ENCODE measurements around the gene DUSP14. TPM values are rescaled to one million over a fixed set of nuclear protein-coding genes. Genes with fewer than 3 reads are reported as not detected.

DUSP14 gene
- total RNA-seq, 1 donor from 2014 or later: 19.2 TPM

- peaks cover 35% of the 10 kb centered on the region for H3K4me1 Mint-ChIP-seq (ENCODE audit: low read depth)
- H3K27me3 Mint-ChIP-seq: peaks cover 3% of the 10 kb centered on the region
- no peak for TF ChIP-seq CTCF (IDR thresholded peaks at IDR 0.05; ENCODE audit: unreplicated experiment)
- peak overlapping the region; percentile 84 for H3K4me3 Mint-ChIP-seq (ENCODE audit: low read depth)
- peak overlapping the region; percentile 93 for H3K27ac Mint-ChIP-seq
- DNase-seq (ENCODE audit: low spot score, unreplicated experiment): no peak
- H3K9me3 Mint-ChIP-seq (ENCODE audit: low read depth): no peaks in the 10 kb centered on the region
- no peaks in the 10 kb centered on the region for H3K36me3 Mint-ChIP-seq (ENCODE audit: insufficient read depth)
Observed at GRCh38 chr17:37490638-37491614, 1.2 kb downstream of the DUSP14 start.

DNA sequence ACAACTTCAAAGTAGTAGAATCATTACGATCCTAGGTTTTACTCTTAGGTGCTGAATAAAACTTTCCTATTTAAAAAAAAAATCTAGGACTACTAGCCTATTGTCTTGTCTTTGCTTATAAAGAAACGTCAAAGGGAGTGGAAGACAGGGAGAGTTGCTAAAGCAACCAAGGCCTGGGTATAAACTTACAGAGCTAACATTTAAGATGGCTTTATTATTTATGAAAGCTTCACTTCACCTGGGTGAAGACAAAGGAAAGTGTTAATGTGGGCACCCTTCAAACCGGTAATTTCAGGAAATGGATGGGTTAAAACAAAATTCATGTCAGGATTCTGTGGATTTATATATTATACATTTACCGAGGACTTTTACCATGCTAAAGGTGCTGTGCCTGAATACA, 2.5 kb downstream of the DUSP14 start:
- Mint-ChIP-seq H3K36me3 (ENCODE audit: insufficient read depth) (no peaks in the 10 kb centered on the region), H3K27me3 (peaks cover 3% of the 10 kb centered on the region)

DNA sequence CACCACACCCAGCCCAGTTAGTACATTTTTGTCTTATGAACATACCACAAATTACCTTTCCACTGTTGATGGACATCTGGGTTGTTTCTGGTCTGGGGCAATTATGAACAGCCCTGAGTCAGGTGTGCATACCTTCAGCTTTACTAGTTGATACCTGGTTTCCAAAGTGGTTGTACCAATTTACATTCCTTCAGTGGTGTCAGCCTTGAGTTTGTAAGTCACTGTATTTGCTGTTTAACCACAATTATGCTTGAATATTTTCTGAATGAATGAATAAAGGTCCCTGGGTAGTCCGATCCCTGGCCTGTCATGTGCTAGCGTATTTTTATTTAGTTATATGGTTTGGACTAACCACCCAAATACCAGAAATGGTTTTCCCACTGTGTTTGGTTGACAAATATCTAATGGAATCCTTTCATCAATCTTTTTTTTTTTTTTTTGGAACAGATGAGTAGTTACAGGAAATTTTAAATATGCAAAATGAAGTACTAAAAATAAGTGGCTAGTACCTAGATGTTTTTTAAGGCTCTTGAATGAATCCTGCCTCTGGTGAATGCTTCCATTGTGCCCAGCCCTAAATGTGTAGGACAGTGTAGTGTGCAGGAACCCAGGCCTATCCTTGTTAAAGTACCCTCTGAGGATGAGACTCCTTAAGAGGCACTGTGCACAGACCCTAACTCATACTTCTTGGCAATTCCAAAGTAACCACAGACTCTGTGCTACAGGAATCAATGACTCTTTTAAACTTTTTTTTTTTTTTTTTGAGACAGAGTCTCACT, 3.7 kb downstream of the DUSP14 start:
- Mint-ChIP-seq H3K4me3 (ENCODE audit: low read depth) (no peak overlapping the region), H3K36me3 (ENCODE audit: insufficient read depth) (no peaks in the 10 kb centered on the region)

More for the DNA sequence above, 2.5 kb downstream of the DUSP14 start:
- Mint-ChIP-seq H3K27ac (no peak overlapping the region), H3K4me1 (ENCODE audit: low read depth) (peaks cover 35% of the 10 kb centered on the region), H3K9me3 (ENCODE audit: low read depth) (no peaks in the 10 kb centered on the region), H3K4me3 (ENCODE audit: low read depth) (no peak overlapping the region)
- no peak for TF ChIP-seq CTCF (IDR thresholded peaks at IDR 0.05; ENCODE audit: unreplicated experiment)
- no peak for DNase-seq (ENCODE audit: low spot score, unreplicated experiment)

DNA sequence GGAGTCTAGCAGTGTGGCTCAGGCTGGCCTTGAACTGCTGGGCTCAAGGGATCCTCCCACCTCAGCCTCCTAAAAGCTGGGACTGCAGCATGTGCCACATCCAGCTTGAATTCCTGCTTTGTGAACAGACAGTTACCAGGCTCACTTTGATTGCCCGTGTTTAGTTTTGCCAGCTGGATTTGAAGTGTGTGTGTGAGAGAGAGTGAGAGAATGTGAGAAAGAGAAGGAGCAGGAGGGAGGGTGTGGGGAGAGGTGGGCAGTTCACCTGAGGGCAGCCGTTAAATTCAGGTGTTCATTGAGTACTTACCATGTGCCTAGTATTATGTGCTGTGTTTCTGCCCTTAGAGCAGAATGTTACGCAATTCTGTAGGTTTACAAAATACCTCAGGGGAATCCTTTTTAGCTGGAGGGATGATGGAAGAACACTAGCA, 4.7 kb downstream of the DUSP14 start:
- no peak for TF ChIP-seq CTCF (IDR thresholded peaks at IDR 0.05; ENCODE audit: unreplicated experiment)
- DNase-seq (ENCODE audit: low spot score, unreplicated experiment): no peak
- H3K4me1 Mint-ChIP-seq (ENCODE audit: low read depth): peaks cover 28% of the 10 kb centered on the region
- H3K27me3 Mint-ChIP-seq: no peaks in the 10 kb centered on the region
- no peaks in the 10 kb centered on the region for H3K9me3 Mint-ChIP-seq (ENCODE audit: low read depth)
- no peak overlapping the region for H3K27ac Mint-ChIP-seq
- no peak overlapping the region for H3K4me3 Mint-ChIP-seq (ENCODE audit: low read depth)
- no peaks in the 10 kb centered on the region for H3K36me3 Mint-ChIP-seq (ENCODE audit: insufficient read depth)

More for the DNA sequence above, 3.7 kb downstream of the DUSP14 start:
- Mint-ChIP-seq H3K4me1 (ENCODE audit: low read depth) (peaks cover 29% of the 10 kb centered on the region), H3K27me3 (no peaks in the 10 kb centered on the region), H3K27ac (no peak overlapping the region), H3K9me3 (ENCODE audit: low read depth) (no peaks in the 10 kb centered on the region)
- DNase-seq (ENCODE audit: low spot score, unreplicated experiment): no peak
- no peak for TF ChIP-seq CTCF (IDR thresholded peaks at IDR 0.05; ENCODE audit: unreplicated experiment)

DNA sequence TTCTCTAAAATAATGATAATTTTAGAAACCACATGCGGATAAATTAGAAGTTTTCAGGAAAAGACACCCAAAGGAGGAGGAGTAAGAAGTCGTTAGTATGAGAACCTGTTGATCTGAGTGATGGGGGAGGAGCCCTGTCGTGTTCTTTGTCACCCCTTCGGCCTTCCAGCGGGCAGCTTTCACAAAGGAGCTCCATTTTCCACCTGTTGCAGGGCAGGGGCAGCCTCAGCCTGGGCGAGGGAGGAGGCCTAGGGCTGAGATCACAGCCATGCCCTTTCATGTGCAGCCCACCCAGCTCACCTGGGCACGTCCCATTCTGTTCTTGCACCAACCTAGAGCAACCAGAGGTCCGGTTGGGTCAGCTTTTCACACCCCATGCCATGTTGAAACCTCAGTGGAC, 5.3 kb downstream of the DUSP14 start:
- no peak for DNase-seq (ENCODE audit: low spot score, unreplicated experiment)
- Mint-ChIP-seq H3K4me3 (ENCODE audit: low read depth) (no peak overlapping the region), H3K36me3 (ENCODE audit: insufficient read depth) (no peaks in the 10 kb centered on the region), H3K4me1 (ENCODE audit: low read depth) (peaks cover 28% of the 10 kb centered on the region), H3K27ac (peak overlapping the region; percentile 86), H3K27me3 (no peaks in the 10 kb centered on the region), H3K9me3 (ENCODE audit: low read depth) (no peaks in the 10 kb centered on the region)
- no peak for TF ChIP-seq CTCF (IDR thresholded peaks at IDR 0.05; ENCODE audit: unreplicated experiment)

All from progenitor cell of endocrine pancreas (in vitro differentiated cells).